ENCODE measurements around the gene SORL1. TPM values are rescaled to one million over a fixed set of nuclear protein-coding genes. Genes with fewer than 3 reads are reported as not detected.
A peak's percentile ranks its signal among the peaks of the same experiment; 100 is the strongest.

Gene SORL1
- total and polyA plus RNA-seq, 2 of the 13 experiments (the other 11 are each of a cell fraction or from before 2014, with no cell fraction given): 21.3 to 148 TPM

- peak; percentile 43; the same call in 1 of the 2 replicates for TF ChIP-seq RARA (CRISPR knock-in tag; IDR thresholded peaks at IDR 0.05)
- TF ChIP-seq SKI (IDR thresholded peaks at IDR 0.05; ENCODE audit: partially characterized antibody): peak; percentile 13
- peak; percentile 83 for TF ChIP-seq PRPF4 (IDR thresholded peaks at IDR 0.05; ENCODE audit: low read depth, low read length, poor library complexity, severe bottlenecking)
- TF ChIP-seq, protein P1, sequence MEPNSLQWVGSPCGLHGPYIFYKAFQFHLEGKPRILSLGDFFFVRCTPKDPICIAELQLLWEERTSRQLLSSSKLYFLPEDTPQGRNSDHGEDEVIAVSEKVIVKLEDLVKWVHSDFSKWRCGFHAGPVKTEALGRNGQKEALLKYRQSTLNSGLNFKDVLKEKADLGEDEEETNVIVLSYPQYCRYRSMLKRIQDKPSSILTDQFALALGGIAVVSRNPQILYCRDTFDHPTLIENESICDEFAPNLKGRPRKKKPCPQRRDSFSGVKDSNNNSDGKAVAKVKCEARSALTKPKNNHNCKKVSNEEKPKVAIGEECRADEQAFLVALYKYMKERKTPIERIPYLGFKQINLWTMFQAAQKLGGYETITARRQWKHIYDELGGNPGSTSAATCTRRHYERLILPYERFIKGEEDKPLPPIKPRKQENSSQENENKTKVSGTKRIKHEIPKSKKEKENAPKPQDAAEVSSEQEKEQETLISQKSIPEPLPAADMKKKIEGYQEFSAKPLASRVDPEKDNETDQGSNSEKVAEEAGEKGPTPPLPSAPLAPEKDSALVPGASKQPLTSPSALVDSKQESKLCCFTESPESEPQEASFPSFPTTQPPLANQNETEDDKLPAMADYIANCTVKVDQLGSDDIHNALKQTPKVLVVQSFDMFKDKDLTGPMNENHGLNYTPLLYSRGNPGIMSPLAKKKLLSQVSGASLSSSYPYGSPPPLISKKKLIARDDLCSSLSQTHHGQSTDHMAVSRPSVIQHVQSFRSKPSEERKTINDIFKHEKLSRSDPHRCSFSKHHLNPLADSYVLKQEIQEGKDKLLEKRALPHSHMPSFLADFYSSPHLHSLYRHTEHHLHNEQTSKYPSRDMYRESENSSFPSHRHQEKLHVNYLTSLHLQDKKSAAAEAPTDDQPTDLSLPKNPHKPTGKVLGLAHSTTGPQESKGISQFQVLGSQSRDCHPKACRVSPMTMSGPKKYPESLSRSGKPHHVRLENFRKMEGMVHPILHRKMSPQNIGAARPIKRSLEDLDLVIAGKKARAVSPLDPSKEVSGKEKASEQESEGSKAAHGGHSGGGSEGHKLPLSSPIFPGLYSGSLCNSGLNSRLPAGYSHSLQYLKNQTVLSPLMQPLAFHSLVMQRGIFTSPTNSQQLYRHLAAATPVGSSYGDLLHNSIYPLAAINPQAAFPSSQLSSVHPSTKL (CRISPR knock-in tag; IDR thresholded peaks at IDR 0.05): peak; percentile 75
- TF ChIP-seq ZNF230 (CRISPR knock-in tag; IDR thresholded peaks at IDR 0.05): no peak
- peak; percentile 64 for TF ChIP-seq SALL1 (CRISPR knock-in tag; IDR thresholded peaks at IDR 0.05)
- TF ChIP-seq SYNCRIP (IDR thresholded peaks at IDR 0.05; ENCODE audit: insufficient read depth, low read depth, low read length): no peak
- no peak for TF ChIP-seq NR2F6 (IDR thresholded peaks at IDR 0.05)
- peak; percentile 35; the same call in 1 of the 2 replicates for TF ChIP-seq NR2F6 (CRISPR knock-in tag; IDR thresholded peaks at IDR 0.05)
- TF ChIP-seq, protein P2, sequence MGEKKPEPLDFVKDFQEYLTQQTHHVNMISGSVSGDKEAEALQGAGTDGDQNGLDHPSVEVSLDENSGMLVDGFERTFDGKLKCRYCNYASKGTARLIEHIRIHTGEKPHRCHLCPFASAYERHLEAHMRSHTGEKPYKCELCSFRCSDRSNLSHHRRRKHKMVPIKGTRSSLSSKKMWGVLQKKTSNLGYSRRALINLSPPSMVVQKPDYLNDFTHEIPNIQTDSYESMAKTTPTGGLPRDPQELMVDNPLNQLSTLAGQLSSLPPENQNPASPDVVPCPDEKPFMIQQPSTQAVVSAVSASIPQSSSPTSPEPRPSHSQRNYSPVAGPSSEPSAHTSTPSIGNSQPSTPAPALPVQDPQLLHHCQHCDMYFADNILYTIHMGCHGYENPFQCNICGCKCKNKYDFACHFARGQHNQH (CRISPR knock-in tag; IDR thresholded peaks at IDR 0.05): no peak
- TF ChIP-seq ZNF746 (CRISPR knock-in tag; IDR thresholded peaks at IDR 0.05): no peak
- TF ChIP-seq TFE3 (CRISPR knock-in tag; IDR thresholded peaks at IDR 0.05): 0 out of 2 replicates have a peak, but pooled peaks have one; percentile 22
- peak; percentile 26; the same call in 1 of the 2 replicates for TF ChIP-seq GABPB1 (CRISPR knock-in tag; IDR thresholded peaks at IDR 0.05)
- no peak for TF ChIP-seq ZNF543 (CRISPR knock-in tag; IDR thresholded peaks at IDR 0.05)
- peak; percentile 92; the same call in 1 of the 2 replicates for TF ChIP-seq ZNF335 (CRISPR knock-in tag; IDR thresholded peaks at IDR 0.05)
- no peak for TF ChIP-seq TOE1 (CRISPR knock-in tag; IDR thresholded peaks at IDR 0.05)
- TF ChIP-seq ZNF263 (CRISPR knock-in tag; IDR thresholded peaks at IDR 0.05): no peak
- no peak for TF ChIP-seq KLF15 (CRISPR knock-in tag; IDR thresholded peaks at IDR 0.05; ENCODE audit: borderline replicate concordance)
- 0 out of 2 replicates have a peak, but pooled peaks have one; percentile 43 for TF ChIP-seq ZNF563 (CRISPR knock-in tag; IDR thresholded peaks at IDR 0.05)
- peak; percentile 71 for TF ChIP-seq SAP130 (CRISPR knock-in tag; IDR thresholded peaks at IDR 0.05; ENCODE audit: low read depth)
- TF ChIP-seq SOX6 (IDR thresholded peaks at IDR 0.05): no peak
- 0 out of 2 replicates have a peak, but pooled peaks have one; percentile 32 for TF ChIP-seq SOX6 (CRISPR knock-in tag; IDR thresholded peaks at IDR 0.05)
- TF ChIP-seq, protein P3, sequence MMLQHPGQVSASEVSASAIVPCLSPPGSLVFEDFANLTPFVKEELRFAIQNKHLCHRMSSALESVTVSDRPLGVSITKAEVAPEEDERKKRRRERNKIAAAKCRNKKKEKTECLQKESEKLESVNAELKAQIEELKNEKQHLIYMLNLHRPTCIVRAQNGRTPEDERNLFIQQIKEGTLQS (CRISPR knock-in tag; IDR thresholded peaks at IDR 0.05): peak; percentile 69
- TF ChIP-seq MYC (CRISPR knock-in tag; IDR thresholded peaks at IDR 0.05; ENCODE audit: borderline replicate concordance): peak; percentile 26; the same call in 1 of the 2 replicates
- peak; percentile 35; the same call in 1 of the 2 replicates for TF ChIP-seq ETV5 (CRISPR knock-in tag; IDR thresholded peaks at IDR 0.05; ENCODE audit: borderline replicate concordance)
These were observed 14.1 kb downstream of the SORL1 start (continued) for GRCh38 chr11:121466063-121466794.

Measured in HepG2 (cell line).